HAP-1 (cell line): ENCODE data around the gene CNMD.
A peak's percentile ranks its signal among the peaks of the same experiment; 100 is the strongest.

Source experiments
- DNase-seq, 2 experiments: peaks; one replicate each; pipeline ENCODE4 v3.0.0-alpha.2; 2016 to 2020; ENCODE audit warnings: low spot score in 2 of 2
- H3K27me3 ChIP-seq: fragments of 250-450 bp; sonication (Bioruptor Pico); 2 replicates; pipeline ENCODE4 v1.5.1; 2020; ENCODE audit warnings: low read depth, mild to moderate bottlenecking, moderate library complexity
- H3K36me3 ChIP-seq: fragments of 250-450 bp; sonication (Bioruptor Pico); replicated peaks from 2 replicates; pipeline ENCODE4 v1.5.1; 2020; ENCODE audit warnings: mild to moderate bottlenecking
- H3K4me1 ChIP-seq: fragments of 250-450 bp; sonication (Bioruptor Pico); 2 replicates; pipeline ENCODE4 v1.5.1; 2020; ENCODE audit warnings: mild to moderate bottlenecking
- H3K4me3 ChIP-seq: fragments of 250-450 bp; sonication (Bioruptor Pico); 2 replicates; pipeline ENCODE4 v1.5.1; 2020; ENCODE audit warnings: mild to moderate bottlenecking, moderate library complexity
- H3K9me3 ChIP-seq: fragments of 250-450 bp; sonication (Bioruptor Pico); 2 replicates; pipeline ENCODE4 v1.5.1; 2020; ENCODE audit warnings: mild to moderate bottlenecking, moderate library complexity
- in situ Hi-C: fragments of 300-500 bp; cut with MboI; formaldehyde crosslinking; loops from 3 replicates; pipeline ENCODE4 v1.14.3; 2020; ENCODE audit warnings: low sequenced_read_pairs, inconsistent platforms, mixed read lengths

Gene CNMD

DNA sequence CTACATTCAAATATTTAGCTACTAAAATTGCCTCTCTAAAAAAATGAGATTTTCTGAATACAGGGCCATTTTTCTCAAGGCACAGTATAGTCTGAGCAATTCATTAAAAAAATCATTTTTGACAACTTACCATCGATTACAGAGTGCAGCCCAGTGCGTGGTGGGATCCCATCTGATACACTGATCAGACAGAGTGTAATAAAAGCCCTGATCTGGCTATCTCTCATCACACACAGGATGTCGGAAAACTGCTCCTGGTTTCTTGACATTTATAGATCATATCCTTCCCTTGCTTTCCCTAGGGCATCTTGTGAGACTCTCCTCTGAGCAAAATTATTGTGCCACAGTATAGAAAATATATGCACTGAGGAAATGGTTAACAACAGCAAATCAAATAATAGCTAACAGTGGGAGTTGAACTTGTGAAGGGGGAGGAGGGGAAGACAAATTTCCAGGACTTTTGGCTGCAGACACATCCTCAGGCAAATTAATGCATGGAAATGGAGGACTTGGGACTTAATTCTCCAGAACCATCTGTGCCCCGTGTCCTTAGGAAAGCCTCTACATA is 28.4 kb upstream of the CNMD start:
- no peak overlapping the region for H3K4me3 ChIP-seq
- no peaks in the 10 kb centered on the region for H3K27me3 ChIP-seq
- in situ Hi-C loops, result no loop called here
- H3K9me3 ChIP-seq, result no peaks in the 10 kb centered on the region
- H3K4me1 ChIP-seq, result peaks cover 14% of the 10 kb centered on the region
- no peaks in the 10 kb centered on the region for H3K36me3 ChIP-seq
- no peak for DNase-seq

DNA sequence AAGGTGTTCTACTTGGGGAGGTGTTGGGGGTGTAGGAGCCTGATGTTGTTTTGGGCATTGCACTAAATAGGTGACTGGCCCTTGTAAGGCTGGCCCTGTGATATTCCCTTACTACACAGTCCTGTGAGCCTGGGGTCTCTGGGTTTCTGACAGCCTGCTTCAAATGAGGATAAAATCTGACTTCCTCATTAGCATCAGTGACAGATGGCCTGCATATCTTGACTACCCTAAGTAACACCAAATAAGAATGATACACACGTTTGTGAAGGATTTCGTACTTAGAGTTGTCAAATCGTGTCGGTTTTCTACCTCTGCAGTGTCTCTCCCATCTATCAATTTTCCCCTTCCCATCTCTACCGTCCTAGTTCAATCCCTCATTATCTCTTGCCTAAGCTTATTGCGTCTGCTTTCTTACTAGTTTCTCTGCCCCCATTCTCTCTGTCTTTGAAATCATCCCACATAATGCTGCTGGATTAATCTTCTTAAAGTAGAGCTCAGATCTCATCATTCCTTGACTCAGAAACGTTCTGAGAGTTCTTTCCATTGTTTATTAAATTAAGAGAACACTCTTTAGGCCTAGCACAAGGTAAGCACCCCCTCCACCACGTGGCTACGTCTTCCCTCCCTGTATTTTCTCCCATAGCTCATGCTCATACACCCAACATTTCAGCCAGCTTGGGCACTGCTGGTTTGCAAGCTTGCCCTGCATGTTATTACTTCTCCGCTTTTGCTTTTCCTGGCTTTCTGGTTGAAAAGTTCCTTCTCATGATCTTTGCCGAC is 26.2 kb upstream of the CNMD start:
- in situ Hi-C loops, result no loop called here
- Histone ChIP-seq H3K4me3 (no peak overlapping the region), H3K4me1 (no peaks in the 10 kb centered on the region), H3K27me3 (no peaks in the 10 kb centered on the region), H3K36me3 (no peaks in the 10 kb centered on the region), H3K9me3 (no peaks in the 10 kb centered on the region)
- DNase-seq, result no peak

DNA sequence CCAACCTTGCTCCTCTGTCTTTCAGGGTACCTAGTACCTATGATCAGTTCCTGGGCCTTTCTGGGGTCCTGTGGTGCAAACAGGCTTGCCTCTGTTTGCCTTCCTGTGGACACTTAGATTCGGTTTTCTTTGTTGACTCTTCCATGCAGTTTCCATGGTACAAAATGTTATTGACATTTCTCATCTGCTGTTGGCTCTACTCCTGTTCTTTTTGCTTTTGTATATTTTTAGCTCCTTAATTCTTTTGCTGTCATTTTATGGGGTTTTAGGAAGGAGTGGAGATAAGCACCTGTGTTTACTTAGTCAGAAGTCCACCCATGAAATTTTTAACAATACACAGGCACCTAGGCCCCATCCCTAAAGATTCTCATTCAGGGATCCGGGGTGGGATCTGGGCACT is 20.5 kb upstream of the CNMD start:
- H3K4me3 ChIP-seq, result no peak overlapping the region
- H3K9me3 ChIP-seq, result no peaks in the 10 kb centered on the region
- H3K27me3 ChIP-seq, result no peaks in the 10 kb centered on the region
- peaks cover 3% of the 10 kb centered on the region; the same call in 1 of the 2 replicates for H3K4me1 ChIP-seq
- no peaks in the 10 kb centered on the region for H3K36me3 ChIP-seq
- in situ Hi-C loops, result no loop called here
- DNase-seq, result no peak

DNA sequence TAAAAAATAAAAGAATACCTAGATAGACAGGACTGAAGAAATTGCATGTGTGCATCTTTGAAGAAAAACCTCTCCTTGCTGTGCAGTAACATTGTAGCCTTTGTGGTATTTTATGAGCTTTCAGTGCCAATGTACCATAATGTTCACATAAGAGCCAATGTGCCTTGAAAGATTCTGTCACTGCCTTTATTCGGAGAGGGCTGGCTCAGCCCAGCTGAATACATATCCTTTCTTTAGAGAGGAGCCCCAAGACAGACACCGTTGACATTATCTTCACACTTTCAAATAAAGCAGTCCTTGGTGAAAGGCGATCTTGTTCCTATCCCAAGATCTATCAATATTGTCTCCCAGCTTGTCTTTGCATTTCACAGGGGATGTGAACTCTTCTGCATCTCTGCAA is 18.5 kb upstream of the CNMD start:
- H3K27me3 ChIP-seq, result no peaks in the 10 kb centered on the region
- no peaks in the 10 kb centered on the region for H3K36me3 ChIP-seq
- no peak overlapping the region for H3K4me3 ChIP-seq
- peaks cover 3% of the 10 kb centered on the region; the same call in 1 of the 2 replicates for H3K4me1 ChIP-seq
- in situ Hi-C loops, result no loop called here
- no peak for DNase-seq
- H3K9me3 ChIP-seq, result no peaks in the 10 kb centered on the region

DNA sequence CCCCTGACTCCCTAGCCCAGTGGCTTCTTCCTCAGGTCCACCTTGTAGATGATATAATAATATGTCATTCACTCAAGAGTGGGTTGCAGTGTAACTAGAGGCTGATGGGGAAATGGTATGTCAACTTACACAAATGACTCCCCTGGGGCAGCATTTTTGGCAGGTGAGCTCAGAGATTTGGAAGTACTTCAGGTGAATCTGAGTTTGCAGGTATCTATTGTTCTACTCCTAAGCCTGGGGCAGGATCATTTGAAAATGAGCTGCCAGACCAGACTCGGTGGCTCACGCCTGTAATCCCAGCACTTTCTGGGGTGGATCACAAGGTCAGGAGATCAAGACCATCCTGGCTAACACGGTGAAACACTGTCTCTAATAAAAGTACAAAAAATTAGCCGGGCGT is 11.6 kb upstream of the CNMD start:
- in situ Hi-C loops, result no loop called here
- Histone ChIP-seq H3K4me3 (no peak overlapping the region), H3K27me3 (no peaks in the 10 kb centered on the region), H3K9me3 (no peaks in the 10 kb centered on the region), H3K4me1 (no peaks in the 10 kb centered on the region), H3K36me3 (no peaks in the 10 kb centered on the region)
- DNase-seq, result no peak

DNA sequence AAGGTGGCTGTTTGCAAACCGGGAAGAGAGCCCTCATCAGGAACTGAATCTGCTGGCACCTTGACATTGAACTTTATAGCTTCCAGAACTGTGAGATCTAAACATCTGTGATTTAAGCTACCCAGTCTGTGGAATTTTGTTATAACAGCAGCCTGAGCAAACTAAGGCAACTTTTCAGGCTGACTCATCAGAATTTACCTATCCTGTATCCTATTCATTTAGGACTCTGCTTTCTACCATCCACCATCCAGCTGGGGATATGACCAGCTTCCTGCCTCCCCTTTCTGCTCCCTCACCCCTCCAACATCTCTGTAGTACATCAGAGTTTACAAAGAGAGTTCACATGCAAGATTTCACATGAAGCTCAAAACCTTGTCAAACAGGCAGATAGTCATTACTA is 11.1 kb upstream of the CNMD start:
- Histone ChIP-seq H3K4me3 (no peak overlapping the region), H3K4me1 (no peaks in the 10 kb centered on the region), H3K27me3 (no peaks in the 10 kb centered on the region), H3K9me3 (no peaks in the 10 kb centered on the region), H3K36me3 (no peaks in the 10 kb centered on the region)
- no peak for DNase-seq
- in situ Hi-C loops, result no loop called here

DNA sequence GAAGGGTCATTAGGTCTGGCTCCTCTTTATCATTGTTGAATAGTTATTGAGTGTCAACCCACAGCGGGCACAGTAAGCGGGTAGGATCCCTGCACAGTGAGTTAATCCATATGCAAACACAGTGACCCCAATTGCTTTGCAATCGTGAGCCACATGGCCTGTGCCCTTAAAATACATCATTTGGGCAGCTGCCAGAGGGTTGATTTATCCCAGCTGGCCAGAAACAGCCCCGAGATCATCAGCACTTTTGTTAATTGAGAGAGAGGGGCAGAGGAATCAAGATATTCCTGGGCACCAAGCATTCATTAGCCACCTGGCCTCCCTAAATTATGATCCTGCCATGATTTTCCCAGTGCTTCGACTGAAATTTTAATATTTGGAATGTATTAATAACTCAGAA is 9.8 kb upstream of the CNMD start:
- no peaks in the 10 kb centered on the region for H3K9me3 ChIP-seq
- no peaks in the 10 kb centered on the region for H3K36me3 ChIP-seq
- H3K27me3 ChIP-seq, result no peaks in the 10 kb centered on the region
- H3K4me3 ChIP-seq, result no peak overlapping the region
- in situ Hi-C loops, result no loop called here
- DNase-seq, result no peak
- H3K4me1 ChIP-seq, result no peaks in the 10 kb centered on the region

DNA sequence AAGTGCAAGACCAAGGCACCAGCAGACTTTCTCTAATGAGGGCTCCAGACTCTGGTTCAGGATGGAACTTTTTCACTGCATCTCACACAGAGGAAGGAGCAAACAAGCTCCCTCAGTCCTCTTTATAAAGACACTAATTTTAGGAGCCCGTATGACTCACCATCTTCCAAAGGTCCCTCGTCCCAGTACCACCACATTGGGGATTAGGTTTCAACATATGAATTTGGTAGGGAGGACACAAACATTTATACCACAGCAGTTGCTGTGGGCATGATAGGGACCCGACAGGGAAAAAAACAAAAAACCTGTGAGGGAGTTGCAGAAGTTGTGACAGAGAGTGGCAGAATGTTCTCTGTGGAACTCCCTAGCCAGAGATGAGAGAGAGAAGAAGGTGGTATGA is 6.5 kb upstream of the CNMD start:
- DNase-seq, result no peak
- in situ Hi-C loops, result no loop called here
- H3K27me3 ChIP-seq, result no peaks in the 10 kb centered on the region
- no peaks in the 10 kb centered on the region; the same call in 1 of the 2 replicates for H3K36me3 ChIP-seq
- no peaks in the 10 kb centered on the region for H3K4me1 ChIP-seq
- H3K4me3 ChIP-seq, result no peak overlapping the region
- H3K9me3 ChIP-seq, result no peaks in the 10 kb centered on the region

DNA sequence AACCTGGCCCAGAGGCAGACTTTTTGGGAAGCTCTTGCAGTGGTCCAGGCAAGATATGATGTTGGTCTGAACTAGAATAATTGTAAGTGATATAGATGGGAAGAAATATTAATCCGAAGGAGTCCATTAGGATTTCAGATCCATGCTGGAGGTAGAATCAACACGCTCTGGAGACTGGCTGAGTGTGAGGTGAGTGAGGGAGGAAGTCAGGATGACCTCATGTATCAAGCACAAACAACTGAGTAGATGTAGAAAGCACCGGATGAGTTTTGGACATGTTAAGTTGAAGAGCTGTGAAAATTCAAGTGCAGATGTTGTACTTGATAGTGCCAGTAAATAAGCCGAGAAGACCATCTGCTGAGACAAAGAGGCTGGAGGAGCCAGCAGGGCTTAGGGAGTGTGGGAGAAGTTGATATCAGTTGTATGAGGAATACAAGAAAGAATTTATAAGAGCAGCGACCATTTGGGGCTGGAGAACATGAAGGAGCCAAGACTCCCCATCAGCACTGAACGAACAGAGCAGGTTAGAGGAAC is 5.3 kb upstream of the CNMD start:
- no peak for DNase-seq
- no peaks in the 10 kb centered on the region for H3K27me3 ChIP-seq
- H3K4me1 ChIP-seq, result no peaks in the 10 kb centered on the region
- H3K4me3 ChIP-seq, result no peak overlapping the region
- H3K36me3 ChIP-seq, result no peaks in the 10 kb centered on the region; the same call in 1 of the 2 replicates
- in situ Hi-C loops, result no loop called here
- H3K9me3 ChIP-seq, result no peaks in the 10 kb centered on the region

DNA sequence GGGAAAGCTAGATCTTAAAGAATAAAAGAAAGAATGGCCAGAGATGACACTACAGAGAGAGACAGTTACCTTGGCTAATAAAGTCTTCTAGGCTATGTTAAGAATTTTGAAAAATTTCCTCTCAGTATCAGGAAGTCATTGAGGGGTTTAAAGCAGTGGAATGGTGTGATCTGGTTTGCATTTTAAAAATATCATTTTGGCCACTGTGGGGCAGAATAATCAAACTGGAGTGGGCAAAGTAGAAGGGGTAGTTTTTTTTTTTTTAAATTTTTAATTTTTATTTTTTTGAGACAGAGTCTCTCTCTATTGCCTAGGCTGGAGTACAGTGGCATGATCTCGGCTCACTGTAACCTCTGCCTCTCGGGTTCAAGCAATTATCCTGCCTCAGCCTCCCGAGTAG is 4.4 kb upstream of the CNMD start:
- H3K27me3 ChIP-seq, result no peaks in the 10 kb centered on the region
- H3K4me1 ChIP-seq, result 0 out of 2 replicates have a peak, but pooled peaks cover 2% of the 10 kb centered on the region
- no peaks in the 10 kb centered on the region; the same call in 1 of the 2 replicates for H3K36me3 ChIP-seq
- no peak overlapping the region for H3K4me3 ChIP-seq
- H3K9me3 ChIP-seq, result no peaks in the 10 kb centered on the region
- in situ Hi-C loops, result no loop called here
- DNase-seq, result no peak

DNA sequence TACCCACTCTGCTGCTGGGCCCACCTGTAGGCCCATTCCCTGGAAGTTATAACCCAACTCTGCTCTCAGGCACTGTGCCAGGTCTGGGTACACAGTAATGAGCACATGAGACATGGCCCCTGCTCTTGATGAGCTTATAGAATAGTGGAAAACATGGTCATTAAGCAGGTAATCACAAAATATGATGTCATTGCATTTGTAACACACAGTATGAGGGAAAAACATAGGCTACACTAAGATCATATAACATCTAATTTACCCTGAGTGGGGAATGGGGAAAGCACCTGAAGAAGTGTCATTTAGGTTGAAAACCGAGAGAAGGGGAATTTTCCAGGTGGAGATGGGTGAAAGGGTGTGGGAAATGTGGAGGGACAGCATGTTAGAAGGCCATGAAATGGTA is 3.9 kb upstream of the CNMD start:
- H3K4me1 ChIP-seq, result peaks cover 6% of the 10 kb centered on the region
- H3K27me3 ChIP-seq, result no peaks in the 10 kb centered on the region
- in situ Hi-C loops, result no loop called here
- no peak for DNase-seq
- H3K36me3 ChIP-seq, result no peaks in the 10 kb centered on the region; the same call in 1 of the 2 replicates
- no peak overlapping the region for H3K4me3 ChIP-seq
- H3K9me3 ChIP-seq, result no peaks in the 10 kb centered on the region

DNA sequence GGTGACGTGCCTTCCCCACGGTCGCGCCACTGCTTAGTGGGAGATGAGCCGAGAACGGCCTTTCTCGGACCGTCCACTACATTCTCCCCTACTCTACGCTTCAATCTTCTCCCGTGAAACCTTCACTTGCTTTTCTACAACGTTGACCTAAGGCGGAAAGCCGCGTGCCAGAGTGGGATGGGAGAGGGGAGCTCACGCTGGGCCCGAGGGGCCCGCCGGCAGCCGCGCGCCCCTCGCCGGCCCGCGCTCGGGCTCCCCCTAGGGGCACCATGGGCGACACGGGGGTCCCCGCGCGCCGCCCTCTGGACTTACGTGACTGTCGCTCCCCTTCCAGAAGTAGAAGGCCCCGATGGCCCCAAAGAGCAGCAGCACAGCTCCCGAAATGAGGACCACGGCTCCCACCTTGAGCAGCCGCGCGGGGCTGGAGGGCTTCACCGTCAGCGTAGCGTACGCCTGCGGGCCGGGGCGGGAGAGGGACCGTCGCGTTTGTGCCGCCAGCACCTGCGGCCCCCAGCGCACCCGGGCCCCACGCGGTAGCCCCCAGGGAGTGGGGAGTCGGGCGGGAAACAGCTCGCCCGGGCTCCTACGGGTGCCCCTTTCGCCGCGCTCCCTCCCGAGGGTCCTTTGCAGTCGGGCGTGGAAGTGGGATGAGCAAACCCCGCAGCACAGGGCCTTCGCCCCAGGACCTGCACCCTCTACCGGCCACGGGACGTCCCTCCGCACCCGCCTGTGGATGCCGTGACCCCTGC is 727 bp downstream of the CNMD start:
- no peak for DNase-seq
- no peak overlapping the region for H3K4me3 ChIP-seq

DNA sequence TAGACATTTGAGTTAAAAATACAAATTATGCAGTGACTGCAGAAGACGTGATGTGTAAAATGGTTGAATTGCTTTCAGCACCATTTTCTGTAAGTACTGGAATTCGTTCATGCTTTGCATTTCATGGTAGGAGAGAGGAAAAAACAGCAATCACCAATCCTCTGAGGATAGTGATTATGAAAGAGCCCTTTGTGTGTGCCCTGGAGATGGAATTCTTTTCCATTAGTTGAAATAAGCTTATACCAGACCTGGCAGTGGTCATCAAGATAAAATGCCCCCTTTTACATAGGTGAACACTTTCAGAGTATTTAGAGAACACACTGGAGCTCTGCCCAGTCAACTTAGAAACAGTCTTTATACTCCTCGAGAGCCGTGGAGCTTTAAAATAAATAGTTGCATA is 1.7 kb downstream of the CNMD start:
- Histone ChIP-seq H3K36me3 (no peaks in the 10 kb centered on the region; the same call in 1 of the 2 replicates), H3K9me3 (no peaks in the 10 kb centered on the region), H3K27me3 (no peaks in the 10 kb centered on the region), H3K4me1 (peaks cover 32% of the 10 kb centered on the region), H3K4me3 (no peak overlapping the region)
- peak; percentile 42 to 97 for DNase-seq
- in situ Hi-C loops, result no loop called here

More for the DNA sequence above, 727 bp downstream of the CNMD start:
- Histone ChIP-seq H3K9me3 (no peaks in the 10 kb centered on the region), H3K36me3 (no peaks in the 10 kb centered on the region; the same call in 1 of the 2 replicates), H3K4me1 (peaks cover 29% of the 10 kb centered on the region), H3K27me3 (no peaks in the 10 kb centered on the region)
- in situ Hi-C loops, result no loop called here

DNA sequence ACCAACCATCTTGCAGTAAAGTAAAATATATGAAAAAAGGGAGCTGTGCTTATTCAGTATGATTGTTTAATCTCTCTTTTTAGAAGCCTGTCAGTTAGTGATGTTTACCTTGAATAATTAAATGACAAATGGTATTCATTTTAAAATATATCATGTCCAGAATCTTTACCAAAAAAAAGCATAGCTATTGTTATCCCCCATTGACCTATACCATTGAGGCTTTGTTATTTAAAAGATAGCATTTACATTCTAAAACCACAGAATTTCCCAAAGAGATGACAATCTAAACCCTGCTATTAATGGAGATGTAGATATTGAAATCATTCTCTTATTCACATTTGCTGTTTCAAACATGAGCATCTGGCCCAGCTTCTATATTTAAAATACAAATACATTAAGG is 2.2 kb downstream of the CNMD start:
- DNase-seq, result peak in 1 of 2 experiments; percentile 95
- no peaks in the 10 kb centered on the region for H3K9me3 ChIP-seq
- H3K4me1 ChIP-seq, result peaks cover 37% of the 10 kb centered on the region
- no peaks in the 10 kb centered on the region; the same call in 1 of the 2 replicates for H3K36me3 ChIP-seq
- in situ Hi-C loops, result no loop called here
- H3K27me3 ChIP-seq, result no peaks in the 10 kb centered on the region
- H3K4me3 ChIP-seq, result no peak overlapping the region
